ENCODE results near the gene UCHL5. TPM values are rescaled to one million over a fixed set of nuclear protein-coding genes. Genes with fewer than 3 reads are reported as not detected.

UCHL5 gene
- total and polyA plus RNA-seq, 2 experiments from 2014 or later, result 22.5 to 50.8 TPM

GRCh38 chr1:193009501-193009900 is 49.7 kb downstream of the UCHL5 start:
- in situ Hi-C loops (cut with MboI), result loop anchor here (25.0 kb wide), 1 partner anchor 197 kb away; the partner anchor contains the start of gene RGS2
- DNase-seq, result no peak
- no peak overlapping the region for H3K27ac ChIP-seq
- no peak overlapping the region for H3K4me3 ChIP-seq
- H3K9ac ChIP-seq, result no peak overlapping the region
- no peaks in the 10 kb centered on the region for H4K20me1 ChIP-seq (ENCODE audit: insufficient read depth)
- H3K27me3 ChIP-seq (replicated peaks; ENCODE audit: insufficient read depth), result no peaks in the 10 kb centered on the region
- H2AFZ ChIP-seq, result no peak overlapping the region
- WGBS, 2 experiments (ENCODE audit: low coverage in 1 of 2, low lambda C conversion rate in 2 of 2, missing lambda C conversion rate in 2 of 2), result 86 to 90% methylated on average over 3 of the region's 3 CpGs
- H3K4me1 ChIP-seq (ENCODE audit: insufficient read depth), result peaks cover 23% of the 10 kb centered on the region
- H3K9me3 ChIP-seq (ENCODE audit: low read depth), result no peaks in the 10 kb centered on the region
- H3K79me2 ChIP-seq (ENCODE audit: insufficient read depth), result no peaks in the 10 kb centered on the region
- no peaks in the 10 kb centered on the region for H3K9me2 ChIP-seq (ENCODE audit: insufficient read depth)
- 0 out of 2 replicates have a peak, but pooled peaks cover 8% of the 10 kb centered on the region for H3F3A ChIP-seq (ENCODE audit: insufficient read depth)
- TF ChIP-seq EZH2phosphoT487 (IDR thresholded peaks at IDR 0.05; ENCODE audit: insufficient read depth, low read depth) (no peak), EZH2 (IDR thresholded peaks at IDR 0.05; ENCODE audit: insufficient read depth, poor library complexity, severe bottlenecking) (no peak)
- H3K36me3 ChIP-seq (ENCODE audit: low read depth), result no peaks in the 10 kb centered on the region
- H3K4me2 ChIP-seq (ENCODE audit: unreplicated experiment), result no peak overlapping the region

- no peaks in the 10 kb centered on the region for H3K27me3 ChIP-seq (replicated peaks; ENCODE audit: insufficient read depth)
- no peaks in the 10 kb centered on the region for H4K20me1 ChIP-seq (ENCODE audit: insufficient read depth)
- no peaks in the 10 kb centered on the region for H3F3A ChIP-seq (ENCODE audit: insufficient read depth)
- H3K4me2 ChIP-seq (ENCODE audit: unreplicated experiment), result no peak overlapping the region
- no peak for DNase-seq
- no peaks in the 10 kb centered on the region for H3K4me1 ChIP-seq (ENCODE audit: insufficient read depth)
- peaks cover 10% of the 10 kb centered on the region; the same call in 1 of the 2 replicates for H3K36me3 ChIP-seq (ENCODE audit: low read depth)
- no peak overlapping the region for H3K27ac ChIP-seq
- H3K9me3 ChIP-seq (ENCODE audit: low read depth), result no peaks in the 10 kb centered on the region
- no peak overlapping the region for H3K4me3 ChIP-seq
- WGBS, 2 experiments (ENCODE audit: low coverage in 1 of 2, low lambda C conversion rate in 2 of 2, missing lambda C conversion rate in 2 of 2), result 95 to 97% methylated on average over 5 of the region's 5 CpGs
- in situ Hi-C loops (cut with MboI), result loop anchor here (25.0 kb wide), 1 partner anchor 193 kb away; the partner anchor contains the start of gene RGS2
- H3K9me2 ChIP-seq (ENCODE audit: insufficient read depth), result no peaks in the 10 kb centered on the region
- H2AFZ ChIP-seq, result no peak overlapping the region
- no peak for TF ChIP-seq EZH2 (IDR thresholded peaks at IDR 0.05; ENCODE audit: insufficient read depth, poor library complexity, severe bottlenecking)
- no peak for TF ChIP-seq EZH2phosphoT487 (IDR thresholded peaks at IDR 0.05; ENCODE audit: insufficient read depth, low read depth)
- no peaks in the 10 kb centered on the region for H3K79me2 ChIP-seq (ENCODE audit: insufficient read depth)
- H3K9ac ChIP-seq, result no peak overlapping the region
These were observed 53.4 kb downstream of the UCHL5 start for GRCh38 chr1:193005785-193006184.

DNA sequence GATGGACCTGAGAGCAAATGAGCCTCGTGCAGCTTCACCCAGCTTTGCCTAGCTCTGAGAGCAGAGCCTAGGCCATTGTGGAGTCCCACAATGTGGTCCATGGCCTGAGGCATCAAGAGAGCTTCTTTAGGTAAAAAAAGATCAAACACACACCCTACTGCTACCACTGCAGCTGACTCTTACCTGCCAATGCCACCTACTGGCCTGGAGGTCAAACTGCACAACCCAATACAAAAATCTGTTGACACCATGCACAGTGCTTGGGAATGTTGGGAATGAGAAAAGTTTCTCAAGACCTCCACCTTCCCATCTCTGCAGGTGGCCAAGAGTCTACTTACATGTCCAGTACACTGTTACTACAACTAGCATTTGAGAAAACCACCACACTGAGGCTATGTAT is 60.6 kb downstream of the UCHL5 start:
- in situ Hi-C loops (cut with MboI), result no loop called here
- H3K9me3 ChIP-seq (ENCODE audit: low read depth), result no peaks in the 10 kb centered on the region
- H2AFZ ChIP-seq, result no peak overlapping the region
- no peak for DNase-seq
- no peak overlapping the region for H3K4me2 ChIP-seq (ENCODE audit: unreplicated experiment)
- no peaks in the 10 kb centered on the region for H3K4me1 ChIP-seq (ENCODE audit: insufficient read depth)
- WGBS, 2 experiments (ENCODE audit: low coverage in 1 of 2, low lambda C conversion rate in 2 of 2, missing lambda C conversion rate in 2 of 2), result 94 to 100% methylated on average over 1 of the region's 1 CpG
- TF ChIP-seq EZH2 (IDR thresholded peaks at IDR 0.05; ENCODE audit: insufficient read depth, poor library complexity, severe bottlenecking) (no peak), EZH2phosphoT487 (IDR thresholded peaks at IDR 0.05; ENCODE audit: insufficient read depth, low read depth) (no peak)
- no peaks in the 10 kb centered on the region for H3K27me3 ChIP-seq (replicated peaks; ENCODE audit: insufficient read depth)
- H3K27ac ChIP-seq, result no peak overlapping the region
- H3K9me2 ChIP-seq (ENCODE audit: insufficient read depth), result no peaks in the 10 kb centered on the region
- peaks cover 15% of the 10 kb centered on the region; the same call in 1 of the 2 replicates for H3K36me3 ChIP-seq (ENCODE audit: low read depth)
- H3K79me2 ChIP-seq (ENCODE audit: insufficient read depth), result no peaks in the 10 kb centered on the region
- no peak overlapping the region for H3K9ac ChIP-seq
- H4K20me1 ChIP-seq (ENCODE audit: insufficient read depth), result no peaks in the 10 kb centered on the region
- no peaks in the 10 kb centered on the region for H3F3A ChIP-seq (ENCODE audit: insufficient read depth)
- H3K4me3 ChIP-seq, result no peak overlapping the region

DNA sequence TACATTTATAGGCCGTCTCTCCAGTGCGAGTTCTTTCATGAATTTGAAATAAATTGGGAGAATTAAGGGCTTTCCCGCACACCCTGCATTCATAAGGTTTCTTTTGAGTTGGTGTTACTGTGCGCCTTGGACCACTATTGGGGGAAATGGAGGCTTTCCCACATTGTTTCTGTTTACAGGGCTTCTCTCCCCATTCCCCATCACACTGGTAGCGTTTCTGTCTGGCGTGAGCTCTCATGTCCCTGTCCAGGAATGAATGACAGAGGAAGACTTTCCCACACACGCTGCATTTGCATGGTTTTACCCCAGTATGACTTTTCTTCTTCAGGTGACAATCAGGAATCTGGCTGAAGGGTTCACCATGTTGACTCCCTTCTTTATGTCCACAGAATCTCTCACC is 65.0 kb downstream of the UCHL5 start:
- DNase-seq, result no peak
- Histone ChIP-seq H2AFZ (no peak overlapping the region), H3K79me2 (ENCODE audit: insufficient read depth) (no peaks in the 10 kb centered on the region), H3K9me3 (ENCODE audit: low read depth) (no peaks in the 10 kb centered on the region), H3K4me3 (no peak overlapping the region), H3K9ac (no peak overlapping the region), H3K4me1 (ENCODE audit: insufficient read depth) (no peaks in the 10 kb centered on the region), H3K4me2 (ENCODE audit: unreplicated experiment) (no peak overlapping the region), H3K27me3 (replicated peaks; ENCODE audit: insufficient read depth) (no peaks in the 10 kb centered on the region), H3K36me3 (ENCODE audit: low read depth) (peaks cover 5% of the 10 kb centered on the region; the same call in 1 of the 2 replicates), H3F3A (ENCODE audit: insufficient read depth) (no peaks in the 10 kb centered on the region), H3K27ac (no peak overlapping the region), H3K9me2 (ENCODE audit: insufficient read depth) (no peaks in the 10 kb centered on the region), H4K20me1 (ENCODE audit: insufficient read depth) (no peaks in the 10 kb centered on the region)
- TF ChIP-seq EZH2phosphoT487 (IDR thresholded peaks at IDR 0.05; ENCODE audit: insufficient read depth, low read depth) (no peak), EZH2 (IDR thresholded peaks at IDR 0.05; ENCODE audit: insufficient read depth, poor library complexity, severe bottlenecking) (no peak)
- 98 to 99% methylated on average over 7 of the region's 7 CpGs for WGBS, 2 experiments (ENCODE audit: low coverage in 1 of 2, low lambda C conversion rate in 2 of 2, missing lambda C conversion rate in 2 of 2)
- in situ Hi-C loops (cut with MboI), result no loop called here

Measured in GM23248 (cell line).